CD14-positive monocyte (primary cell): ENCODE measurements around the gene ANKRD22. TPM values are rescaled to one million over a fixed set of nuclear protein-coding genes. Genes with fewer than 3 reads are reported as not detected.

Experiments used
- DNase-seq, 3 donors: peaks; one replicate each; pipeline ENCODE4 v3.0.0-alpha.2; 2011 to 2022
- H2AFZ ChIP-seq: 2 replicates; pipeline ENCODE4 v1.6.0; 2012; ENCODE audit warnings: mild to moderate bottlenecking, low read depth, low read length, inconsistent platforms; ENCODE audit not compliant: insufficient read depth, poor library complexity, severe bottlenecking
- H3K27ac ChIP-seq, 2 donors: 1 replicate in 1 of 2; 2 replicates in 1 of 2; pipeline ENCODE4 v1.5.1; 2012 to 2013; ENCODE audit warnings: low read length in 2 of 2, control low read depth in 1 of 2, inconsistent platforms in 1 of 2, low read depth in 1 of 2, mild to moderate bottlenecking in 1 of 2
- H3K27me3 ChIP-seq, 2 donors: one replicate each; pipeline versions ENCODE4 v1.6.0 to v1.6.1; 2011 to 2013; ENCODE audit warnings: low read length in 2 of 2; ENCODE audit not compliant: control insufficient read depth in 2 of 2, insufficient read depth in 2 of 2
- H3K36me3 ChIP-seq, 2 donors: replicated peaks in 1 of 2; 1 replicate in 1 of 2; 2 replicates in 1 of 2; pipeline versions ENCODE4 v1.5.1 to v1.6.1; 2012 to 2013; ENCODE audit warnings: low read length in 2 of 2, control low read depth in 1 of 2, inconsistent platforms in 1 of 2, mild to moderate bottlenecking in 1 of 2; ENCODE audit not compliant: insufficient read depth in 2 of 2, control insufficient read depth in 1 of 2
- H3K4me1 ChIP-seq, 2 donors: 1 replicate in 1 of 2; 2 replicates in 1 of 2; pipeline versions ENCODE4 v1.5.1 to v1.6.1; 2012 to 2013; ENCODE audit warnings: low read length in 2 of 2, control low read depth in 1 of 2, inconsistent platforms in 1 of 2, mild to moderate bottlenecking in 1 of 2, moderate library complexity in 1 of 2; ENCODE audit not compliant: insufficient read depth in 2 of 2, control insufficient read depth in 1 of 2
- H3K4me2 ChIP-seq: replicated peaks from 2 replicates; pipeline ENCODE3; 2012; ENCODE audit warnings: low read length, moderate library complexity, mild to moderate bottlenecking; ENCODE audit not compliant: poor library complexity, severe bottlenecking; ENCODE audit errors: extremely low read depth
- H3K4me3 ChIP-seq, 3 experiments: fragments of 200-600 bp in 1 of 3; sonication (generic) in 1 of 3; replicated peaks in 1 of 3; 1 replicate in 2 of 3; 2 replicates in 1 of 3; pipeline ENCODE4 v1.5.1; 2011 to 2013; ENCODE audit warnings: low read length in 3 of 3, mild to moderate bottlenecking in 3 of 3, control low read depth in 2 of 3, low read depth in 2 of 3, inconsistent platforms in 1 of 3, moderate library complexity in 1 of 3
- H3K79me2 ChIP-seq: 2 replicates; pipeline ENCODE4 v1.6.0; 2012; ENCODE audit warnings: mild to moderate bottlenecking, control low read depth, inconsistent platforms, low read length, moderate library complexity; ENCODE audit not compliant: insufficient read depth
- H3K9ac ChIP-seq: 2 replicates; pipeline ENCODE4 v1.6.0; 2017; ENCODE audit warnings: low read length, mild to moderate bottlenecking; ENCODE audit not compliant: insufficient read depth, poor library complexity, severe bottlenecking
- H3K9me3 ChIP-seq, 2 donors: replicated peaks in 1 of 2; 1 replicate in 1 of 2; 2 replicates in 1 of 2; pipeline versions ENCODE4 v1.5.1 to v1.6.1; 2012 to 2013; ENCODE audit warnings: low read length in 2 of 2, control low read depth in 1 of 2; ENCODE audit not compliant: control insufficient read depth in 1 of 2, insufficient read depth in 1 of 2
- H4K20me1 ChIP-seq: 2 replicates; pipeline ENCODE4 v1.6.0; 2012; ENCODE audit warnings: mild to moderate bottlenecking, low read length, control low read depth, moderate library complexity; ENCODE audit not compliant: insufficient read depth
- H3K27ac Mint-ChIP-seq, 7 donors: one replicate each; pipeline ENCODE4 v1.8.0; 2020; ENCODE audit warnings: mild to moderate bottlenecking in 7 of 7, mixed read lengths in 7 of 7, moderate library complexity in 6 of 7, inconsistent platforms in 2 of 7
- H3K27me3 Mint-ChIP-seq, 3 donors: one replicate each; pipeline ENCODE4 v1.8.0; 2021 to 2022; ENCODE audit warnings: low read depth in 3 of 3, mild to moderate bottlenecking in 3 of 3, mixed read lengths in 3 of 3, moderate library complexity in 3 of 3, inconsistent platforms in 1 of 3
- H3K36me3 Mint-ChIP-seq, 2 donors: one replicate each; pipeline ENCODE4 v1.8.0; 2020; ENCODE audit warnings: mixed read lengths in 2 of 2, inconsistent platforms in 1 of 2, mild to moderate bottlenecking in 1 of 2
- H3K4me1 Mint-ChIP-seq: one replicate; pipeline ENCODE4 v1.8.0; 2020; ENCODE audit warnings: mild to moderate bottlenecking, mixed read lengths
- H3K4me3 Mint-ChIP-seq, 2 donors: one replicate each; pipeline ENCODE4 v1.8.0; 2020; ENCODE audit warnings: mild to moderate bottlenecking in 2 of 2, mixed read lengths in 2 of 2, moderate library complexity in 1 of 2
- H3K9me3 Mint-ChIP-seq, 7 donors: one replicate each; pipeline ENCODE4 v1.8.0; 2020 to 2022; ENCODE audit warnings: mixed read lengths in 7 of 7, mild to moderate bottlenecking in 6 of 7, moderate library complexity in 6 of 7, inconsistent platforms in 2 of 7
- WGBS: methylation state at CpG from one replicate; pipeline ENCODE4 v1.1.5; 2013; ENCODE audit warnings: missing lambda C conversion rate; ENCODE audit not compliant: insufficient coverage; 5-methylcytosine and 5-hydroxymethylcytosine counted together
- intact Hi-C, 2 donors: fragments of 100-400 bp; cut with micrococcal nuclease; formaldehyde crosslinking; loops; one replicate each; pipeline versions ENCODE4 v1.15.0 to v1.15.1; 2023
- polyA plus RNA-seq, 3 donors: library from polyadenylated mRNA; depleted of rRNA in 1 of 3; unstranded in 2 of 3; stranded (reverse) in 1 of 3; fragments of 300-500 nt in 2 of 3; fragments of >200 nt in 1 of 3; fragmentation: Illumina TruSeq in 2 of 3; gene quantifications; 1 replicate in 2 of 3; 2 replicates in 1 of 3; pipeline ENCODE4 v1.2.3, GENCODE V29; 2012 to 2021
- TF ChIP-seq, protein P1 (sequence below): fragments of 200-600 bp; IDR thresholded peaks from one replicate; pipeline ENCODE4 v1.8.0; 2022; ENCODE audit warnings: antibody characterized with exemption, mild to moderate bottlenecking

Gene ANKRD22
- polyA plus RNA-seq, 3 donors, result 2.7 to 3.5 (median 3.2) TPM

DNA sequence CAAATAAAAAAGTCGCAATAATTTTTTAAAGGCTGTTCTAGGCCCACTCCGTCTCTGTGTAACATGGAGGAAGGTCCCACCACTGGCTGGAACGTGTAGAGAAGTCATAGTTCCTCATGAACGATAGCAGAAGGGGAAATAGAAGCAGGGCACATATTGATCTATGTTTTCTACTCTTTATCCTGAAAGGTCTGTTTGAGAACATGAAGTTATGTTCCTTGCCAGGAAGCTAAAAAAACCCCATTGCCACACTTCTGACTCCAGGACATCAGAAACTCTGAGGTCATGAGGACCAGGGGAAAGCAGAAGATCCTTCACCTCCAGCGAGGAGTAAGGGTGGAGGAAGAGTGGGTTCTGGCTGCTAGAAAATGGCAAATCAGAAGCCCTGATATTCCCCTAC, 10.8 kb downstream of the ANKRD22 start:
- Mint-ChIP-seq H3K9me3 (no peaks in the 10 kb centered on the region), H3K4me3 (peak overlapping the region in 1 of 2 donors; percentile 58), H3K27me3 (peaks cover 0 to 2% (median 0%) of the 10 kb centered on the region in 3 donors), H3K4me1 (peaks cover 31% of the 10 kb centered on the region), H3K36me3 (peaks cover 10 to 21% of the 10 kb centered on the region in 2 donors), H3K27ac (peak overlapping the region in 5 of 7 donors; percentile 9 to 81 (median 59))
- no peak overlapping the region for H3K9ac ChIP-seq
- peak overlapping the region in 1 of 2 donors; percentile 57 for H3K27ac ChIP-seq
- peaks cover 12% of the 10 kb centered on the region for H3K79me2 ChIP-seq
- H3K4me2 ChIP-seq, result peak overlapping the region; percentile 32
- peaks cover 15 to 17% of the 10 kb centered on the region in 2 donors for H3K4me1 ChIP-seq
- intact Hi-C loops, result no loop called here
- H2AFZ ChIP-seq, result peak overlapping the region; percentile 51
- H3K36me3 ChIP-seq, result no peaks in the 10 kb centered on the region
- no peaks in the 10 kb centered on the region for H4K20me1 ChIP-seq
- peak overlapping the region in 1 of 3 experiments; percentile 40 for H3K4me3 ChIP-seq
- H3K27me3 ChIP-seq, result no peaks in the 10 kb centered on the region
- TF ChIP-seq, protein P1, sequence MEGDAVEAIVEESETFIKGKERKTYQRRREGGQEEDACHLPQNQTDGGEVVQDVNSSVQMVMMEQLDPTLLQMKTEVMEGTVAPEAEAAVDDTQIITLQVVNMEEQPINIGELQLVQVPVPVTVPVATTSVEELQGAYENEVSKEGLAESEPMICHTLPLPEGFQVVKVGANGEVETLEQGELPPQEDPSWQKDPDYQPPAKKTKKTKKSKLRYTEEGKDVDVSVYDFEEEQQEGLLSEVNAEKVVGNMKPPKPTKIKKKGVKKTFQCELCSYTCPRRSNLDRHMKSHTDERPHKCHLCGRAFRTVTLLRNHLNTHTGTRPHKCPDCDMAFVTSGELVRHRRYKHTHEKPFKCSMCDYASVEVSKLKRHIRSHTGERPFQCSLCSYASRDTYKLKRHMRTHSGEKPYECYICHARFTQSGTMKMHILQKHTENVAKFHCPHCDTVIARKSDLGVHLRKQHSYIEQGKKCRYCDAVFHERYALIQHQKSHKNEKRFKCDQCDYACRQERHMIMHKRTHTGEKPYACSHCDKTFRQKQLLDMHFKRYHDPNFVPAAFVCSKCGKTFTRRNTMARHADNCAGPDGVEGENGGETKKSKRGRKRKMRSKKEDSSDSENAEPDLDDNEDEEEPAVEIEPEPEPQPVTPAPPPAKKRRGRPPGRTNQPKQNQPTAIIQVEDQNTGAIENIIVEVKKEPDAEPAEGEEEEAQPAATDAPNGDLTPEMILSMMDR, result no peak
- DNase-seq, result peak in 2 of 3 donors; percentile 42 to 48
- H3K9me3 ChIP-seq, result no peaks in the 10 kb centered on the region
- WGBS, result no CpG with 5 or more reads among the region's 5 CpGs

DNA sequence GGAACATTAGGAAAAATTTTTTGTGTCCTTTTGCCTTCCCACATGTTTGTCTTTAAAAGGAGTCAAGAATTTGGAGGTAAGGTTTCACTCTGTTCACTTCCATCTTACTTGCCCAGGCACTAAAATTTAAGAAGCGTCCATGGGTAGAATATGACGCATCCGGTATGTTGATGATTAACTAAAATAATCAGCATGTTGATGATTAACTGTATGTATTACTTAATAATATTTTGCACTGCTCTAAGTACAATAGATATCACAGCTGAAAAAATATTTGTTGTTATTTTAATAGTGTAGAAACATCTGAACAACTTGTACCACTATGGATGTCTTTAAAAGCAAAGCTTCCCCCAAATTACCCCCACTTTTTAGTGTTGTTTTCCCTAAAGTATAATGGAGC, 11.5 kb downstream of the ANKRD22 start:
- Mint-ChIP-seq H3K27ac (no peak overlapping the region), H3K4me1 (peaks cover 23% of the 10 kb centered on the region), H3K4me3 (no peak overlapping the region), H3K9me3 (no peaks in the 10 kb centered on the region), H3K36me3 (peaks cover 10 to 13% of the 10 kb centered on the region in 2 donors), H3K27me3 (peaks cover 0 to 2% (median 0%) of the 10 kb centered on the region in 3 donors)
- H4K20me1 ChIP-seq, result no peaks in the 10 kb centered on the region
- TF ChIP-seq, protein P1, result no peak
- H2AFZ ChIP-seq, result no peak overlapping the region
- WGBS, result no CpG with 5 or more reads among the region's 3 CpGs
- no peak overlapping the region for H3K9ac ChIP-seq
- H3K4me3 ChIP-seq, result no peak overlapping the region
- H3K9me3 ChIP-seq, result no peaks in the 10 kb centered on the region
- H3K4me1 ChIP-seq, result peaks cover 23 to 24% of the 10 kb centered on the region in 2 donors
- peaks cover 6% of the 10 kb centered on the region for H3K79me2 ChIP-seq
- DNase-seq, result no peak
- no peaks in the 10 kb centered on the region for H3K27me3 ChIP-seq
- H3K27ac ChIP-seq, result no peak overlapping the region
- intact Hi-C loops, result no loop called here
- H3K36me3 ChIP-seq, result no peaks in the 10 kb centered on the region
- H3K4me2 ChIP-seq, result no peak overlapping the region
